RWPE1 (cell line): ENCODE data around the gene PTPRU.

ENCODE experiments used
- CTCF ChIA-PET: fragments of 350-600 bp; sonication (Branson Sonifier 250); formaldehyde crosslinking; extraction: SDS; loops from one replicate; lab custom pipeline; 2021; lab: Yijun Ruan, JAX
- POLR2A ChIA-PET: fragments of 400-600 bp; formaldehyde crosslinking; extraction: SDS; loops from one replicate; lab custom pipeline; 2020; ENCODE audit warnings: antibody characterized with exemption; ENCODE audit not compliant: low non-redundant PET; lab: Yijun Ruan, JAX
- DNase-seq: peaks from one replicate; pipeline ENCODE4 v3.0.0; 2012; ENCODE audit warnings: low spot score
- H3K27ac ChIP-seq: fragments of 450-650 bp; 2 replicates; pipeline ENCODE4 v1.5.1; 2017
- CTCF ChIP-seq: fragments of 450-650 bp; conservative IDR thresholded peaks from 2 replicates; pipeline ENCODE4 v1.5.1; 2017; ENCODE audit warnings: low read depth, mild to moderate bottlenecking

Gene PTPRU

GRCh38 chr1:29254346-29254745 lies 18.0 kb downstream of the PTPRU start:
- no peak for DNase-seq
- TF ChIP-seq CTCF, result no peak
- ChIA-PET POLR2A (no interaction called here), CTCF (no interaction called here)
- H3K27ac ChIP-seq, result no peak overlapping the region

- ChIA-PET CTCF (no interaction called here), POLR2A (interaction anchor here (0.6 kb wide), 1 partner anchor 1939 kb away, joined by 4 read pairs; no protein-coding TSS in a partner anchor)
- TF ChIP-seq CTCF, result no peak
- no peak overlapping the region for H3K27ac ChIP-seq
- no peak for DNase-seq
Observed at GRCh38 chr1:29255134-29255666, 18.9 kb downstream of the PTPRU start.

GRCh38 chr1:29256394-29256793 lies 20.1 kb downstream of the PTPRU start:
- no peak for TF ChIP-seq CTCF
- no peak for DNase-seq
- POLR2A ChIA-PET, result no interaction called here
- no peak overlapping the region; the same call in 1 of the 2 replicates for H3K27ac ChIP-seq
- CTCF ChIA-PET, result interaction anchor here (0.6 kb wide), 1 partner anchor 1523 kb away, joined by 4 read pairs; no protein-coding TSS in a partner anchor

GRCh38 chr1:29256979-29257804 lies 20.9 kb downstream of the PTPRU start:
- no peak for DNase-seq
- no peak for TF ChIP-seq CTCF
- CTCF ChIA-PET, result interaction anchor here (0.6 to 0.7 kb wide), 2 partner anchors 18 to 1523 kb away, joined by 3 to 4 read pairs; no protein-coding TSS in a partner anchor
- POLR2A ChIA-PET, result no interaction called here
- H3K27ac ChIP-seq, result peak overlapping the region; percentile 4; the same call in 1 of the 2 replicates

GRCh38 chr1:29258189-29258975 lies 22.1 kb downstream of the PTPRU start:
- ChIA-PET CTCF (interaction anchor here (1.5 kb wide), 1 partner anchor 22 kb away, joined by 5 read pairs; the partner anchor contains the start of gene PTPRU), POLR2A (no interaction called here)
- DNase-seq, result no peak
- H3K27ac ChIP-seq, result peak overlapping the region; percentile 4; the same call in 1 of the 2 replicates
- no peak for TF ChIP-seq CTCF
